Activated T-cell treated with anti-CD3 and anti-CD28 coated beads for 4 hours (primary cell): ENCODE results near the gene OR4C11.

ENCODE experiments used
- DNase-seq: peaks from one replicate; pipeline ENCODE4 v3.0.0-alpha.2; 2020

Gene OR4C11, protein sequence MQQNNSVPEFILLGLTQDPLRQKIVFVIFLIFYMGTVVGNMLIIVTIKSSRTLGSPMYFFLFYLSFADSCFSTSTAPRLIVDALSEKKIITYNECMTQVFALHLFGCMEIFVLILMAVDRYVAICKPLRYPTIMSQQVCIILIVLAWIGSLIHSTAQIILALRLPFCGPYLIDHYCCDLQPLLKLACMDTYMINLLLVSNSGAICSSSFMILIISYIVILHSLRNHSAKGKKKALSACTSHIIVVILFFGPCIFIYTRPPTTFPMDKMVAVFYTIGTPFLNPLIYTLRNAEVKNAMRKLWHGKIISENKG

DNA sequence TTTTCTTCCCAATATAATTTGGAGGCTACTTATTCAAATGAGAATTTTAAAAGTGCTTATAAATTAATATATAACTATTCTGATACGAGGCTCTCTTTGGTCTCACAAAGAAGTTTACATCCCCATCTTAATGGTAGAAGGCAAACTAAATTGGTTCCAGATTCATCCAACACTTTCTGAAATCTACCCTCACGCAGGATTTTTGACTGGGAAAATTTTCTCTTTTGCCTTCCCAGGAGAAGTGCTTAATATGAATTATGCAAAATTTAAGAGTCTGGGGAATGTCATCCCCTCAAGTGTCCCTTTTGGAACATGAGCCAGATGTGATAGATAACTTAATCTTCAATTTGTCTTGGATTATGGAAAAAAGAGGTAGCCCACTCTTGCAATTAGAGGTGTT is at the start of gene OR4C11:
Gene OR4C11, minus strand, starts transcription at position 101 of the 400 bp plus-strand sequence. CDS start 3,272 bp downstream, outside the sequence.
- DNase-seq = no peak

DNA sequence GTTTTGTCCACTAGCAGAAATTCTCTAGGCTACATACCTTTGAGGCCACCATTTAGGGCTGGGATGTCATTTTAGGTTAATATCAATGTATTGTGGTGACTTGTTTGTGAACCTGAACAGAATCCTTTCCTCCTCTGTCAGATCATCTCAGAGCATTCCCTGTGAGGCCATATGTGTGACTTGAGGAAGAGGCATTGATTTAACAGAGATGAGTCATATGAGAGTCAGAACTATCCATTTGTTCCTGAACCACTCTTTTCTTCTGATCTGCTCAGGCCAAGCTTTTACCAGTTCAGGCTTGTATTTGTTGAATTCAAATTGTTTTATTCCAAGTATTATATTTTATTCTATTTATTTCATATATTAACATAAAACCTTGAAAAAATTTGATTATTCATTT is 47.7 kb upstream of the OR4C11 start:
- DNase-seq = no peak

DNA sequence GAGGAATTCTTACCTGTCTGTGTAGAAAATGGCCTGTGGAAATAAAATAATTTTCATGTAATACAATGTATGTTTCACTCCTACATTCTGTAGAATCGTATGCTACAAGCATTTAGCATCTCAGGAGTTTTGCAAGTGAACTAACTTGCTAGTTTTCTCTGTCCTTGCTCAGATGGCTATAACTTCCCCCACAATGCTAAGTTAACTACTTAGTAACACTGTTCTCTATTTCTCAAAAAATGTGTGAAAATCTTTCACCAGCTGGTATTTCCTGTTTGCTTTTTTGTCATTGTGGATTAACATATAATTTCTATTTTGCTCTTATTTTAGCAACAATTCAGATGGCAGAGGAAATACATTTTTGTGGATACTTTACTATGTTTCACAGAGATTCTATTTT is 45.1 kb upstream of the OR4C11 start:
- no peak for DNase-seq

DNA sequence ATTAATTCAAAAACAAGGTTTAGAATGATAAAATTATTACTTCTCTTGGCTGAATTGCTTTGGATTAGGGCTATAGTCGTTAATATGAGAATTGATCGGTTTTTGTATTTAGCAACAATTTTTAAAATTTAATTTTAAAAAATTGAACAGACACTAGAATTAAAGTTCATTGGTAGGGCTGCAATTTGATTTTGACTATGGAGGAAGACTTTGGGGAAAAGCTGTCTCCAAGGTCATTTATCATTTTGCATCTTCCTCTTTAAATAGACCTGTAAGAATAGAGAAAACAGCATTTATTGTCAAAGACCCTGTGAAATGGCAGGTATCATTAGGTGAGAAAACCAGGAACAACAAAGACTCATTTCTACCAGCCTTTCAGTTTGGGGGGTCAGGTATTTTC is 40.6 kb upstream of the OR4C11 start, which contains the start of gene OR4S2:
Gene OR4S2, plus strand, starts transcription at position 301 of the 400 bp plus-strand sequence. CDS start 2,577 bp downstream, outside the sequence.
- DNase-seq = no peak

DNA sequence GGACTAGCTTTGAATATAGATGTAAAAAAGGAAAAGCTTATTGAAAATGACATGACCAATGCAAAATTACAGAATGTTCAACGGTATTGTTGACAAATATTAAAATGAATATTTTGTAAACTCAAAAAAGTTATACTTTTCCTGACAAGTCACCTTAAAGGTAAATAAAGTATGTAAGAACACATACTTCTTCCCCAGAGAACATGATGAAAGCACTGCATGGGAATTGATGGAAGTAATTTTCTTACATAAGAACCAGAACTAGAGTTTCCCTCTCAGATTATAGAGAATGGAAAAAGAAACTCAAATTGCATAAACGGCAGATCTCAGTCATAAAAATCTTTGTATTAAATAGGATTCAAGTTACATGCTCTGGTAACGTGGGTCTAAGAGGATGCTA is 27.4 kb upstream of the OR4C11 start, which contains the start of gene OR4P4:
Gene OR4P4, plus strand, starts transcription at position 301 of the 400 bp plus-strand sequence.
- no peak for DNase-seq

DNA sequence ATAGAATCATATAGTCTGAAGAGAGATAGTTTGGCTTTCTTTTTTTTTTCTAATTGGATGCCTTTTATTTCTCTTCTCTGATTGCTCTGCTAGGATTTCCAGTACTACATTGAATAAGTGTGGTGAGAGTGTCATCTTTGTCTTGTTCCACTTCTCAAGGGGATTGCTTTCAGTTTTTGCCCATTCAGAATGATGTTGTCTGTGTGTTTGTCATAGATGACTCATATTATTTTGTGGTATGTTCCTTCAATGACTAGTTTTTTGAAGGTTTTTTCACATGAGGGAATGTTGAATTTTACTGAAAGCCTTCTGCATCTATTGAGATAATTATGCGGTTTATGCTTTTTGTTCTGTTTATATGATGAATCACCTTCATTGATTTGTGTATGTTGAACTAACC is 17.1 kb upstream of the OR4C11 start:
- no peak for DNase-seq

DNA sequence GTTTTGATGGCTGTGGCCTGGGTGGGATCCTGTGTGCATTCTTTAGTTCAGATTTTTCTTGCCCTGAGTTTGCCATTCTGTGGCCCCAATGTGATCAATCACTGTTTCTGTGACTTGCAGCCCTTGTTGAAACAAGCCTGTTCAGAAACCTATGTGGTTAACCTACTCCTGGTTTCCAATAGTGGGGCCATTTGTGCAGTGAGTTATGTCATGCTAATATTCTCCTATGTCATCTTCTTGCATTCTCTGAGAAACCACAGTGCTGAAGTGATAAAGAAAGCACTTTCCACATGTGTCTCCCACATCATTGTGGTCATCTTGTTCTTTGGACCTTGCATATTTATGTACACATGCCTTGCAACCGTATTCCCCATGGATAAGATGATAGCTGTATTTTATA is 34.9 kb downstream of the OR4C11 start:
- DNase-seq = no peak

DNA sequence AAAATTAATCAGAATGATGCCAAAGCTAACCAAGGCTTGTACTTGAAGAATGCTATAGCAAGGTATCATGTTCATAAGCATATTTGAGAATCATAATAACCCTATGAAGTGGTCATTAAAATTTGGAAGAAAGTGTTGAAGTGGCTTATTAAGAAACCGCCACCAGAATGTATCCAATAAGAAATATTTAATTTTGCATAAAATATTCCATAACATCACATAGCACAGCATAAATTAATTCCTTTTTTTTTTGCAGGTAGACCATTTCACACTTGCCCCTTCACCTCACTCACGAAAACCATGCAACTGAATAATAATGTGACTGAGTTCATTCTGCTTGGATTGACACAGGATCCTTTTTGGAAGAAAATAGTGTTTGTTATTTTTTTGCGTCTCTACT is 35.6 kb downstream of the OR4C11 start, which contains the start of gene OR4C16:
Gene OR4C16, plus strand, starts transcription at position 301 of the 400 bp plus-strand sequence. Its CDS starts 0 bp downstream, at position 301.
- no peak for DNase-seq

DNA sequence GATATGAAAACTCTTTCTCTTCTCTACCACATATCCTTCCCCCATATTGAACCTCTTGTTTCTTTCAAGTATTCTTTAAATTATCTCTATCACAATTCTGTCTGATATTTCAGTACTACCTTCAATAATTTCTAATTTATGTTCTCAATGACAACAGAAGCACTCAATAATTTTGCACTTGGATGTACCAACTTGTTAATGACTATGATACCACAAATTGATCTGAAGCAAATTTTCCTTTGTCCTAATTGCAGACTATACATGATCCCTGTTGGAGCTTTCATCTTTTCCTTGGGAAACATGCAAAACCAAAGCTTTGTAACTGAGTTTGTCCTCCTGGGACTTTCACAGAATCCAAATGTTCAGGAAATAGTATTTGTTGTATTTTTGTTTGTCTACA is 53.3 kb downstream of the OR4C11 start, which contains the start of gene OR4C15:
Gene OR4C15, plus strand, starts transcription at position 301 of the 400 bp plus-strand sequence. Its CDS starts 0 bp downstream, at position 301.
- no peak for DNase-seq
